Testis (tissue), 3 donors: Measurements from ENCODE around the gene PNPO. TPM values are rescaled to one million over a fixed set of nuclear protein-coding genes. Genes with fewer than 3 reads are reported as not detected.

Experiments used
- DNase-seq: peaks from one replicate; pipeline ENCODE4 v3.0.0-alpha.2; 2019
- H3K27ac ChIP-seq, 2 donors: fragments of 200-600 bp; sonication (generic); one replicate each; pipeline ENCODE4 v1.5.1; 2019
- H3K27me3 ChIP-seq: fragments of 200-600 bp; sonication (generic); one replicate; pipeline ENCODE4 v1.5.1; 2019
- H3K36me3 ChIP-seq: fragments of 200-600 bp; sonication (generic); one replicate; pipeline ENCODE4 v1.5.1; 2017; ENCODE audit warnings: low read depth; ENCODE audit errors: missing control alignments
- H3K4me1 ChIP-seq: fragments of 200-600 bp; sonication (generic); one replicate; pipeline ENCODE4 v1.5.1; 2019
- H3K4me3 ChIP-seq, 2 donors: fragments of 200-600 bp; sonication (generic); one replicate each; pipeline ENCODE4 v1.5.1; 2017 to 2019
- H3K9me3 ChIP-seq: fragments of 200-600 bp; sonication (generic); one replicate; pipeline ENCODE4 v1.5.1; 2017
- CTCF ChIP-seq, 3 experiments: fragments of 450-650 bp in 2 of 3; fragments of 200-600 bp in 1 of 3; sonication (generic) in 1 of 3; IDR thresholded peaks; one replicate each; pipeline ENCODE4 v1.5.1; 2016 to 2019; ENCODE audit warnings: antibody characterized with exemption in 3 of 3, mild to moderate bottlenecking in 2 of 3, moderate library complexity in 1 of 3
- POLR2A ChIP-seq: fragments of 450-650 bp; IDR thresholded peaks from one replicate; pipeline ENCODE4 v1.6.1; 2017; ENCODE audit warnings: antibody characterized with exemption, mild to moderate bottlenecking, moderate library complexity
- WGBS, 2 donors: methylation state at CpG; one replicate each; pipeline ENCODE4 v1.1.5; 2018; 5-methylcytosine and 5-hydroxymethylcytosine counted together
- intact Hi-C: fragments of 100-400 bp; cut with DNase I; formaldehyde crosslinking; loops from one replicate; pipeline ENCODE4 v1.15.1; 2023; ENCODE audit warnings: low total_unique reads
- polyA plus RNA-seq: library from polyadenylated mRNA; stranded (reverse); fragments of 350-450 nt; fragmentation: Illumina TruSeq; extraction: RNeasy Lipid Tissue Mini Kit (QIAGEN cat#74804); gene quantifications from one replicate; pipeline ENCODE4 v1.2.3, GENCODE V29; 2014; ENCODE audit warnings: low read depth, low replicate concordance; ENCODE audit not compliant: insufficient read depth
- total RNA-seq, 2 donors: library from RNA; depleted of rRNA; stranded (reverse); fragments of >200 nt; gene quantifications; one replicate each; pipeline ENCODE4 v1.2.3, GENCODE V29; 2016

The PNPO gene
- total and polyA plus RNA-seq, 3 donors from 2014 or later, result 21.3 to 41.7 (median 37.5) TPM

DNA sequence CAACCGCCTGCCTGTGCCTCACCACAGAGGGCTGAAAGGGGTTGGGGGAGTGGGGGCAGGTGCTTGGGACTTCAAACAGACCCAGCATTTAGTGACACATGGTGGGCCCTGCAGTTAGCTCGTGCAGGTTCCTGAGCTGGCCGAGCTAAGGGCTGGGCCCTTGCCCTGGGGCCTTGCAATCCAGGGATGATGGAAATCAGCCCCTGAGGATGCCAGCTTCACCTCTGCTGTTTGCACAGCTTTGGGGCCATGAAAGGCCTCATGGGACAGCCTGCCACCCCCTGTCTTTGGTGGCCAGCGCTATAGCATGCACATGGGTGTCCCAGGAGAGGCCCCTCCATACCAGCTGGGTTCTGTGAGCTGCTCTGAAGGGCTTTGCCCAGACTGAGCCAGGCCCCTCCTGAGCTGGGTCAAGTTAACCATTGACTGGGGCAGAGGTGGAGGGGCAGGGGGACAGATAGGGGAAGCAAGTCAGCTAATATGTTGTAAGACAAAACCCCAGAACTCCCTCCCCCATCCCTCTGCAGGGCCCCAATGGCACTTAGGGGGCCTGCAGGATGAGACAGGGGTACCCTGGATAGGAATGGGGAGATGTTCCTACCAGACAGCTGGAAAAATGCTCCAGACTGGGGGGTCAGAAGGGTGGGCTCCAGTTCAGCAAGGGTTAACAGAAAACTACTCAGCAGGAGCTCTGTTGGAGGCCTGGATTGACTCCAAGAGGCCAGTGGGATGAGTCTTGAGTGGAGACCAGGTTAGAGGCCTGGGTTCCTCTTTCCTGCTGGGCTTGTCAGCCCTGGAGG lies 15.6 kb downstream of the PNPO start:
- peaks cover 7% of the 10 kb centered on the region for H3K4me1 ChIP-seq
- H3K4me3 ChIP-seq, result no peak overlapping the region
- no peak overlapping the region for H3K27ac ChIP-seq
- intact Hi-C loops, result no loop called here
- 63 to 81% methylated on average over 1 to 4 of the region's 4 CpGs for WGBS, 2 donors
- DNase-seq, result no peak
- no peaks in the 10 kb centered on the region for H3K27me3 ChIP-seq
- no peak for TF ChIP-seq POLR2A
- TF ChIP-seq CTCF (IDR thresholded peaks at IDR 0.05), result no peak
- no peaks in the 10 kb centered on the region for H3K36me3 ChIP-seq
- H3K9me3 ChIP-seq, result no peaks in the 10 kb centered on the region

- 67 to 78% methylated on average over 7 to 16 of the region's 16 CpGs for WGBS, 2 donors
- Histone ChIP-seq H3K27ac (no peak within 1 kb of the TSS), H3K36me3 (no peaks in the 10 kb centered on the region), H3K9me3 (no peaks in the 10 kb centered on the region), H3K4me3 (no peak within 1 kb of the TSS), H3K4me1 (peaks cover 7% of the 10 kb centered on the region), H3K27me3 (no peaks in the 10 kb centered on the region)
- TF ChIP-seq POLR2A (no peak), CTCF (IDR thresholded peaks at IDR 0.05) (no peak)
- DNase-seq, result no peak
- intact Hi-C loops, result no loop called here
Measured at GRCh38 chr17:47957591-47958490, 16.5 kb downstream of the PNPO start, which contains the start of gene PRR15L. Gene PRR15L (minus strand): TSS chr17:47957883. CDS start chr17:47953234, 4,649 bp downstream.

GRCh38 chr17:47959825-47960655 lies 18.7 kb downstream of the PNPO start:
- DNase-seq, result no peak
- H3K4me3 ChIP-seq, result no peak overlapping the region
- 72 to 75% methylated on average over 4 to 8 of the region's 8 CpGs for WGBS, 2 donors
- no peaks in the 10 kb centered on the region for H3K36me3 ChIP-seq
- TF ChIP-seq CTCF (IDR thresholded peaks at IDR 0.05) (no peak), POLR2A (no peak)
- intact Hi-C loops, result no loop called here
- H3K4me1 ChIP-seq, result peaks cover 7% of the 10 kb centered on the region
- no peaks in the 10 kb centered on the region for H3K27me3 ChIP-seq
- no peaks in the 10 kb centered on the region for H3K9me3 ChIP-seq
- H3K27ac ChIP-seq, result no peak overlapping the region

DNA sequence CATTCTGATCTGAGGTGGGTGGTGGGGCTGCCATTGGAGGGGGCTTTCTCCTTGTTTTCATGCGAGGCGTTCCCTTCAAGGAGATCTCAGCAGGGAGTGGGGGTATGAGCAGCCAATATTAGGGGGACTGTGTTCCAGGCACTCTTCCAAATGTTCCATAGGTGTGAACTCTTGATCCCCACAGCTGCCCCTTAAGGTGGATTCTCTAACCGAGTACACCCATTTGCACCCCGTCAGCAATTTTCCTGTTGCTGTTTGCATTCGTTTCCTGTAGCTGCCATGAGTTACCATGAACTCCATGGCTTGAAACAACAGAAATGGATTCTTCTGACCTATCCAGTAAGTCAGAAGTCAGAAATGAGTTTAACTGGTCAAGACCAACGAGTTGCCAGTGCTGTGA lies 20.0 kb downstream of the PNPO start:
- no peaks in the 10 kb centered on the region for H3K9me3 ChIP-seq
- 91 to 93% methylated on average over 6 of the region's 6 CpGs for WGBS, 2 donors
- H3K27me3 ChIP-seq, result no peaks in the 10 kb centered on the region
- no peak overlapping the region for H3K27ac ChIP-seq
- TF ChIP-seq POLR2A (no peak), CTCF (IDR thresholded peaks at IDR 0.05) (no peak)
- H3K36me3 ChIP-seq, result no peaks in the 10 kb centered on the region
- peaks cover 5% of the 10 kb centered on the region for H3K4me1 ChIP-seq
- intact Hi-C loops, result no loop called here
- no peak overlapping the region for H3K4me3 ChIP-seq
- DNase-seq, result no peak
